ENCODE measurements around the gene YKT6.
A peak's percentile ranks its signal among the peaks of the same experiment; 100 is the strongest.

Gene YKT6

GRCh38 chr7:44162785-44163395 is 37.9 kb upstream of the YKT6 start:
- no peak for TF ChIP-seq CREB1 (IDR thresholded peaks at IDR 0.05; ENCODE audit: low read depth)
- TF ChIP-seq EGR1 (IDR thresholded peaks at IDR 0.05), result no peak
- no peak for TF ChIP-seq RAD21 (IDR thresholded peaks at IDR 0.05; ENCODE audit: low read depth)
- TF ChIP-seq FOXM1 (IDR thresholded peaks at IDR 0.05; ENCODE audit: borderline replicate concordance, low read depth), result no peak
- no peak for TF ChIP-seq MAX (IDR thresholded peaks at IDR 0.05)
- no peak for TF ChIP-seq NFIC (IDR thresholded peaks at IDR 0.05)
- no peak for TF ChIP-seq TAF1 (IDR thresholded peaks at IDR 0.05; ENCODE audit: low read depth)
- no peak for TF ChIP-seq TCF12 (IDR thresholded peaks at IDR 0.05; ENCODE audit: low read depth)
- no peak for TF ChIP-seq USF1 (IDR thresholded peaks at IDR 0.05)
- TF ChIP-seq YY1 (IDR thresholded peaks at IDR 0.05; ENCODE audit: low read depth), result no peak
- TF ChIP-seq REST (IDR thresholded peaks at IDR 0.05; ENCODE audit: low read depth), result no peak
- TF ChIP-seq CEBPB (IDR thresholded peaks at IDR 0.05), result no peak
- TF ChIP-seq EP300 (IDR thresholded peaks at IDR 0.05; ENCODE audit: borderline replicate concordance), result no peak
- TF ChIP-seq TEAD4 (IDR thresholded peaks at IDR 0.05), result no peak
- TF ChIP-seq ZBTB7A (IDR thresholded peaks at IDR 0.05; ENCODE audit: low read depth), result no peak

GRCh38 chr7:44163591-44163990 is 37.2 kb upstream of the YKT6 start:
- peak; percentile 41; the same call in 1 of the 2 replicates for TF ChIP-seq EP300 (IDR thresholded peaks at IDR 0.05; ENCODE audit: borderline replicate concordance)
- TF ChIP-seq CREB1 (IDR thresholded peaks at IDR 0.05; ENCODE audit: low read depth), result no peak
- TF ChIP-seq EGR1 (IDR thresholded peaks at IDR 0.05), result no peak
- TF ChIP-seq CEBPB (IDR thresholded peaks at IDR 0.05), result no peak
- peak; percentile 55; the same call in 1 of the 2 replicates for TF ChIP-seq FOXM1 (IDR thresholded peaks at IDR 0.05; ENCODE audit: borderline replicate concordance, low read depth)
- peak; percentile 53; the same call in 1 of the 2 replicates for TF ChIP-seq USF1 (IDR thresholded peaks at IDR 0.05)
- TF ChIP-seq TAF1 (IDR thresholded peaks at IDR 0.05; ENCODE audit: low read depth), result no peak
- peak; percentile 89 for TF ChIP-seq TEAD4 (IDR thresholded peaks at IDR 0.05)
- 0 out of 2 replicates have a peak, but pooled peaks have one; percentile 33 for TF ChIP-seq YY1 (IDR thresholded peaks at IDR 0.05; ENCODE audit: low read depth)
- TF ChIP-seq MAX (IDR thresholded peaks at IDR 0.05), result peak; percentile 91
- TF ChIP-seq TCF12 (IDR thresholded peaks at IDR 0.05; ENCODE audit: low read depth), result peak; percentile 73
- no peak for TF ChIP-seq ZBTB7A (IDR thresholded peaks at IDR 0.05; ENCODE audit: low read depth)
- TF ChIP-seq RAD21 (IDR thresholded peaks at IDR 0.05; ENCODE audit: low read depth), result no peak
- TF ChIP-seq NFIC (IDR thresholded peaks at IDR 0.05), result no peak
- no peak for TF ChIP-seq REST (IDR thresholded peaks at IDR 0.05; ENCODE audit: low read depth)

- no peak for TF ChIP-seq MAX (IDR thresholded peaks at IDR 0.05)
- no peak for TF ChIP-seq REST (IDR thresholded peaks at IDR 0.05; ENCODE audit: low read depth)
- no peak for TF ChIP-seq CREB1 (IDR thresholded peaks at IDR 0.05; ENCODE audit: low read depth)
- no peak for TF ChIP-seq EGR1 (IDR thresholded peaks at IDR 0.05)
- TF ChIP-seq NFIC (IDR thresholded peaks at IDR 0.05), result no peak
- TF ChIP-seq USF1 (IDR thresholded peaks at IDR 0.05), result no peak
These were observed 32.9 kb upstream of the YKT6 start for GRCh38 chr7:44167920-44168319.

GRCh38 chr7:44172352-44172751 is 28.4 kb upstream of the YKT6 start:
- TF ChIP-seq TCF12 (IDR thresholded peaks at IDR 0.05; ENCODE audit: low read depth) (no peak), NFIC (IDR thresholded peaks at IDR 0.05) (no peak), RAD21 (IDR thresholded peaks at IDR 0.05; ENCODE audit: low read depth) (no peak), ZBTB7A (IDR thresholded peaks at IDR 0.05; ENCODE audit: low read depth) (no peak), MAX (IDR thresholded peaks at IDR 0.05) (no peak), USF1 (IDR thresholded peaks at IDR 0.05) (no peak), FOXM1 (IDR thresholded peaks at IDR 0.05; ENCODE audit: borderline replicate concordance, low read depth) (no peak), REST (IDR thresholded peaks at IDR 0.05; ENCODE audit: low read depth) (no peak), CREB1 (IDR thresholded peaks at IDR 0.05; ENCODE audit: low read depth) (no peak), TAF1 (IDR thresholded peaks at IDR 0.05; ENCODE audit: low read depth) (no peak), CEBPB (IDR thresholded peaks at IDR 0.05) (no peak), TEAD4 (IDR thresholded peaks at IDR 0.05) (no peak), EP300 (IDR thresholded peaks at IDR 0.05; ENCODE audit: borderline replicate concordance) (no peak), YY1 (IDR thresholded peaks at IDR 0.05; ENCODE audit: low read depth) (no peak), EGR1 (IDR thresholded peaks at IDR 0.05) (no peak)

Measured in Ishikawa (cell line).